ENCODE results near the gene CGB8. TPM values are rescaled to one million over a fixed set of nuclear protein-coding genes. Genes with fewer than 3 reads are reported as not detected.

The CGB8 gene
- total and polyA plus RNA-seq, 2 experiments from 2014 or later: not detected

- H4K20me1 ChIP-seq (replicated peaks; ENCODE audit: insufficient read depth): peaks cover 5% of the 10 kb centered on the region
- no peak for ATAC-seq
- H3K4me3 ChIP-seq: no peak overlapping the region
- no peaks in the 10 kb centered on the region; the same call in 1 of the 2 replicates for H3K79me2 ChIP-seq (replicated peaks; ENCODE audit: insufficient read depth)
- Mint-ChIP-seq H3K4me1 (0 out of 3 replicates have a peak, but pooled peaks cover under 1% of the 10 kb centered on the region), H3K36me3 (ENCODE audit: low read depth) (peaks cover 68% of the 10 kb centered on the region), H3K9me3 (no peaks in the 10 kb centered on the region; the same call in 2 of the 3 replicates), H3K27me3 (ENCODE audit: insufficient read depth, low read depth, poor library complexity) (no peaks in the 10 kb centered on the region), H3K27ac (no peak overlapping the region), H3K4me3 (no peak overlapping the region)
- no peak overlapping the region for H3K27ac ChIP-seq (ENCODE audit: low read depth)
- no peaks in the 10 kb centered on the region for H3K4me1 ChIP-seq (ENCODE audit: insufficient read depth)
- no peaks in the 10 kb centered on the region for H3K27me3 ChIP-seq (ENCODE audit: insufficient read depth)
- H3F3A ChIP-seq (replicated peaks; ENCODE audit: low read depth): peaks cover 4% of the 10 kb centered on the region; the same call in 1 of the 2 replicates
- no peaks in the 10 kb centered on the region for H3K9me2 ChIP-seq (ENCODE audit: insufficient read depth)
- peaks cover 30% of the 10 kb centered on the region for H3K36me3 ChIP-seq (ENCODE audit: insufficient read depth)
- no peak for TF ChIP-seq CREB1 (CRISPR knock-in tag; IDR thresholded peaks at IDR 0.05; ENCODE audit: low read depth)
- no peak for TF ChIP-seq ZNF331 (CRISPR knock-in tag; IDR thresholded peaks at IDR 0.05; ENCODE audit: low read depth)
- TF ChIP-seq STAT1 (IDR thresholded peaks at IDR 0.05; ENCODE audit: unreplicated experiment): no peak
- TF ChIP-seq ZNF114 (CRISPR knock-in tag; IDR thresholded peaks at IDR 0.05): no peak
- no peak for TF ChIP-seq CTCF (conservative IDR thresholded peaks at IDR 0.05; ENCODE audit: low read depth in 2 of 2)
- DNase-seq (ENCODE audit: low spot score): no peak
- H3K4me2 ChIP-seq: no peak overlapping the region
- H2AFZ ChIP-seq: no peak overlapping the region
These were observed 43.8 kb downstream of the CGB8 start for GRCh38 chr19:49004964-49005614.

- Histone ChIP-seq H3K79me2 (replicated peaks; ENCODE audit: insufficient read depth) (no peaks in the 10 kb centered on the region; the same call in 1 of the 2 replicates), H3K9me2 (ENCODE audit: insufficient read depth) (no peaks in the 10 kb centered on the region), H3K4me3 (no peak overlapping the region), H4K20me1 (replicated peaks; ENCODE audit: insufficient read depth) (peaks cover 7% of the 10 kb centered on the region), H3K4me2 (no peak overlapping the region), H3F3A (replicated peaks; ENCODE audit: low read depth) (peaks cover 9% of the 10 kb centered on the region; the same call in 1 of the 2 replicates), H3K27me3 (ENCODE audit: insufficient read depth) (no peaks in the 10 kb centered on the region), H3K4me1 (ENCODE audit: insufficient read depth) (no peaks in the 10 kb centered on the region; the same call in 1 of the 2 replicates), H2AFZ (no peak overlapping the region), H3K36me3 (ENCODE audit: insufficient read depth) (peaks cover 30% of the 10 kb centered on the region), H3K27ac (ENCODE audit: low read depth) (no peak overlapping the region)
- peaks cover 4% of the 10 kb centered on the region for H3K27me3 Mint-ChIP-seq (ENCODE audit: insufficient read depth, low read depth, poor library complexity)
- no peak overlapping the region for H3K4me3 Mint-ChIP-seq
- DNase-seq (ENCODE audit: low spot score) (no peak), ATAC-seq (no peak)
- no peak overlapping the region for H3K27ac Mint-ChIP-seq
- H3K4me1 Mint-ChIP-seq: peaks cover 8% of the 10 kb centered on the region
- peaks cover 64% of the 10 kb centered on the region for H3K36me3 Mint-ChIP-seq (ENCODE audit: low read depth)
- no peaks in the 10 kb centered on the region; the same call in 2 of the 3 replicates for H3K9me3 Mint-ChIP-seq
- no peak for TF ChIP-seq ZNF331 (CRISPR knock-in tag; IDR thresholded peaks at IDR 0.05; ENCODE audit: low read depth)
- no peak for TF ChIP-seq EZH2 (IDR thresholded peaks at IDR 0.05; ENCODE audit: low read depth, unreplicated experiment)
- TF ChIP-seq ZNF462 (CRISPR knock-in tag; IDR thresholded peaks at IDR 0.05): no peak
- no peak for TF ChIP-seq ETS1 (IDR thresholded peaks at IDR 0.05)
- TF ChIP-seq JUNB (IDR thresholded peaks at IDR 0.05; ENCODE audit: unreplicated experiment): no peak
These were observed 44.8 kb downstream of the CGB8 start for GRCh38 chr19:49004133-49004532.
